NCI-H1417 (cell line): Measurements from ENCODE around the gene LRIT2.

Experiments
- DNase-seq, 3 experiments: peaks; one replicate each; lab custom pipeline; 2025; lab: John Stamatoyannopoulos, UW

LRIT2 gene

DNA sequence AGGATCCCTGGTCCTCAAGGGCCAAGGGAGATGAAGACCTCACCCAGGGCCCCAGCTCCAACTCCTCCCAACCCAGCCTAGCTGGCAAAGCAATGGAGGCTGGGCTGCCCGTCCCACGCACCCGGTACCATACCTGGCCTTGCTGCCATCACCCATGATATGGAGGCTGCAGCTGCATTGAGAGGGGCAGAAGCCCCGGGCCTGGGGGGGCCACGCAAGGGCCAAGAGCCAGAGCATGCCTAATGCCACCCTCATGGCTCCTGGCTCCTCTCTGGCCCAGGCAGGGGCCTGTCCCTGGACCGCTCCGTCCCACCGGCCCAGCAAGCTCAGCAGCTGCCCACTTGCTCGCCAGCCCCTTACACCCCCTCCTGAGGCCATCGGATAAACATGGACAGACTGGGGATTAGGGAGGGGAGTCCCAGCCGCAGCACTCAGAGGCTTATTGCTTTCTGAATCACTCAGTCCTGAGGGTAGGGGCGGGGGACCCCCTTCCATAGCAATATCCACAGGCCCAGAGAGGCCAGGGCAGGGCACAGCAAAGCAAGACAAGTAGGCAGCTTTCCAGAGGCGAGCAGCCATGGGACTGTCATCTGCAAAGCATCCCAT is 15.9 kb upstream of the LRIT2 start, which contains the start of gene LRIT1:
TSS of gene LRIT1 (minus strand) at position 362 of the 606 bp plus-strand sequence. CDS start at position 255, 107 bp downstream.
- no peak for DNase-seq

DNA sequence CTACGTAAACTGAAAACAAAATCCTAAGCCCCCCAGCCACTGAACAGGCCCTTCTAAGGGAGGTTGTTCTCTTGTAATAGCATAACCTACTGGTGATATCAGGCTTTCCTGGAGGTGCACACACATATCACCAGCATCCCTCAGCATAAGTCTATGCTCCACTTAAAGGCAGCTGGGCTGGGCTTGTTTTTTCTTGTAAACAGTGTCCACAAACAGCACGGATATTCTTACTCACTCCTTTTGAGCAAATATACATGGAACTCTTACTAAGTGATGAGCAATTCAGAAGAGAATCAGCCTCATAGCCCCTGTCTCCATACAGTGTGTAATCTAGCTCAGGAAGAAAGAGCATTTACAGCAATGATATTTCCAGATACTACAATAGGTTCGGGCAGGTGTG is 13.6 kb upstream of the LRIT2 start:
- no peak for DNase-seq

GRCh38 chr10:84237199-84238051 is 12.1 kb upstream of the LRIT2 start:
- DNase-seq: no peak

DNA sequence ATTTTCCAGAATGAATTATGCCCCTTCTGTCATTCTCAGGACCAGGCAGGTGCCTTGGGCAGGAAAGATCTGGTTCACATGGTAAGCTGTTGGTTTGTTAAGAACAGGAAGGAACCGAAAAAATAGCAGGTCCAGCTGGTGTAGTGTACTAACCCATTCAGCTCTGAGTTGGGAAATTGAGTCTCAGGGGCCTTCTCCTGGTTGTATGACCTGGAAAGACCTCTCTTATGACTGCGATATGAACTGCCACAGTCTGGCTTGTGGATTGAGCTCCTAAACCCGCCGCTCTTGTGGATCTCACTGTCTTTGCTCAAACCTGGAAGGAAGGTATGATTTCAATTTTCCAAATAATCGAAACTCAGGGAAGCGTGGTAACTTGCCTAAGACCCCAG is 11.5 kb upstream of the LRIT2 start:
- no peak for DNase-seq

- no peak for DNase-seq
Observed at GRCh38 chr10:84235096-84235495, 9.8 kb upstream of the LRIT2 start.

DNA sequence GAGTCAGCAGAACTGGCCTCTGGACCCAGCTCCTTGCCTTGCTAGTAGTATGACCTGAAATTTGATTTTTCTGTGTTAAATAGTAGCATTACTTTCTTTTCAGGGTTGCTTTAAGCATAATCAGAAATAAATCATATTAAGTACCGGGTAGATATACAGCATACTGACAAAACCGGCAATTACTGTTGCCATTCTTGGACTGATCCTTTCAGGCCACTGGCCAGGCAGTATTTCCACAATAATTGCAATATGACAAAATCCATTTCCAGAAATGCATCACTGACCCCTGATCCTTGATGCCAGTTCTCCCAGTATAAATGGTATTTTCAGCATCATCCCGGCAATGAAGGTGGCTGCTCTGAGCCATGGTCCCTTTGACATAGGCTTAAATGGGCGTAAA is 9.1 kb upstream of the LRIT2 start:
- no peak for DNase-seq

- no peak for DNase-seq
Observed at GRCh38 chr10:84233940-84234339, 8.6 kb upstream of the LRIT2 start.

GRCh38 chr10:84232376-84232775 is 7.0 kb upstream of the LRIT2 start:
- DNase-seq: no peak

- no peak for DNase-seq
Observed at GRCh38 chr10:84230359-84230758, 5.0 kb upstream of the LRIT2 start.

DNA sequence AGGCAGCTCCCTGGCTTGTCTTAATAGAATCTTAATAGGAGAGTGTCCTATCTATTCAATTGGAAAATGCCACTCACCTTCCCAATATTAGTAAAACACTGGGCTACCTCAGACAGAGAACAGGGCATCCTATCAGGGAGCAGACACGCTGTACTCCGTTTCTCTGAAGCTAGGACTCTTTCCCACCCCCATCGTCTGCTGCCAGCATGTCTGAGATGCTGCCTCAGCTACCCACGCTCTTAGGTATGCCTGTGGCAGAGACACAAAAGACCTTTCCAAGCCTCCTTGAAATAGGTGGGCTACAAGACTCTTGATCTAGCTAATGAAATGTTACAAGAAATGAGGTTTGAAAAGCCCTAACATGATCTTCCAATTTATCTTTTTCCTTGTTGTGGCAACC is 2.5 kb upstream of the LRIT2 start:
- no peak for DNase-seq

- DNase-seq: no peak
Observed at GRCh38 chr10:84226616-84227015, 1.3 kb upstream of the LRIT2 start.

GRCh38 chr10:84224411-84225028 is 824 bp downstream of the LRIT2 start:
- no peak for DNase-seq

DNA sequence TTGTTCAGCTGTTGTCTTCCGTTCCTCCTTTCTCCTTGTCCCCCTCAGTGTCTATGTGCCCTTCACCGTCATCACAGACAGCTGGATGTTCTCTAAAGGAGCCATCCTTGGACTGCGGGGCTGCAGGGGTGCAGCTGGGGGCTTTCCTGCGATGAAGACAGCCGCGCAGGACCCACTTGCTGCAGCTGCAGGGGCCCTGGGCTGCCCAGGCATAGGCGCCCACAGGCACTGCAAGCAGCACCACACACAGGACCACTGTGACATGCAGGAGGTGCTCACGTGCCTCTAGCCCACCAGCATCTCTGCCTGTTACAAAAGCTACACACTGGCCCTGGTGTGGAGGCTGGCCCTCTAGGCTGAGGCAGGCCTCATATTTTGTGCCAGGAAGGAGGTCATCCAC is 3.4 kb downstream of the LRIT2 start:
- no peak for DNase-seq

- DNase-seq: no peak
Observed at GRCh38 chr10:84217746-84218145, 7.6 kb downstream of the LRIT2 start.

- no peak for DNase-seq
Observed at GRCh38 chr10:84216834-84217233, 8.5 kb downstream of the LRIT2 start.

GRCh38 chr10:84214612-84215235 is 10.6 kb downstream of the LRIT2 start:
- peak in 2 of 3 experiments; percentile 2 to 5 for DNase-seq

DNA sequence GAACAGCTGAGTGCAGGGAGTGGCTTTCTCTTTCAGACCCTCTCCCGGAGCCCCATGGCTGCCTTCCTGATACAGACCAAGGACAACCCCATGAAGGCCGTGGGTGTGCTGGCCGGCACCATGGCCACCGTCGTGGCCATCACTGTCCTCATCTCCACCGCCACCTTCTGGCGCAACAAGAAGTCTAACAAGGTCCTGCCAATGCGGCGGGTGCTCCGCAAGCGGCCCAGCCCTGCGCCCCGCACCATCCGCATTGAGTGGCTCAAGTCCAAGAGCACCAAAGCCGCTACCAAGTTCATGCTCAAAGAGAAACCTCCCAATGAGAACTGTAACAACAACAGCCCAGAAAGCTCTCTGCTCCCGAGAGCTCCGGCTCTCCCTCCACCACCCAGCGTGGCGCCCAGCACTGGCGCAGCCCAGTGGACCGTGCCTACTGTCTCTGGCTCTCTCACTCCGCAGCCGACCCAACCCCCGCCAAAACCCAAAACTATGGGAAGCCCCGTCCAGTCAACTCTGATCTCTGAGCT is 11.2 kb downstream of the LRIT2 start:
- no peak for DNase-seq

GRCh38 chr10:84213076-84213475 is 12.3 kb downstream of the LRIT2 start:
- no peak for DNase-seq

GRCh38 chr10:84212014-84212413 is 13.3 kb downstream of the LRIT2 start:
- DNase-seq: no peak

- DNase-seq: no peak
Observed at GRCh38 chr10:84211566-84211965, 13.8 kb downstream of the LRIT2 start.

DNA sequence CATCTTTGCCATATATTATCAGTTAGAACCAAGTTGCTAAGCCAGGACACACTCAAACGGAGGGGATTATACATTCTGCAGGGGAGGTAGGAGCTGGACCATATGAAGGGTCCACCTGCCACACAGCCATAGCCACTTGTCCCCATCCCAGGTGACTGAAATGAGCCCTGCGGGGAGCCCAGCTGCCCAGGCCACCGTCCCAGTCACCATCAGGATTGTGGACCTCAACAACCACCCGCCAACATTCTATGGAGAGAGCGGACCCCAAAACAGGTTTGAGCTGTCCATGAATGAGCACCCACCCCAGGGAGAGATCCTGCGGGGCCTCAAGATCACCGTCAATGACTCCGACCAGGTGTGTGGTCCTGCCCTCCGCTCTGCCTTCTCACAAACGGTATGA is 17.3 kb downstream of the LRIT2 start:
- no peak for DNase-seq

DNA sequence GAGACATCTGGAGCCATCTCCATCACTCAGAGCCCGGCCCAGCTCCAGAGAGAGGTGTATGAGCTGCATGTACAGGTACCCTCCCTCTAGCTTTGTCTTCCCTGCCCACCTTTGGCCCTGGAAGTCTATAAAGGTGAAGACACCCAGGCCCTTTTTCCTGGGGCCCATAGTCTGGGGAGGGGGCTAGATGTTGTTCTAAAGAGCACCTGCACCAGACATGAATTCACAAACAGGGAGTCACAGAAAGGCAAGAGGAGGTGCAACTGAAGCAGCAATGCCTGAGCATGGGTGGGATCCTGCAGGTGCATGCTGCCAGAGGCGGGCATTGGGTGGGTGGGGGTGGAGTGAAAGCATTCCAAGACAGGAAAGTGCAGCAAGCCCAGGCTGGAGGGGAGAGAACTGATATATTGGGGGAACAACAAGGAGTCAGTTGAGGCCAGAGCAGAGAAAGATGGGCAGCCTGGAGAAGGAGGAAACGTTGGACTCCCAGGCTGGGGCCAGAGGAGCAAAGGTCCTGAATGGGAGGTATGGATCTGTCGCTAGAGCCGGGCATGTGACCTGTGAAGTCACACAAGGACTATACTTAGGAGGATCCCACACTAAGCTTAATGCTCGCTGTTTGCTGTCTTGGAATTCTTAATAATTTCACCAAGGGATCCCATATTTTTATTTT is 19.4 kb downstream of the LRIT2 start:
- no peak for DNase-seq
